Loucy (cell line): ENCODE measurements around the gene ILF3.

Source experiments
- EZH2phosphoT487 ChIP-seq: fragments of 200-600 bp; IDR thresholded peaks from 2 replicates; pipeline ENCODE4 v1.6.1; 2018; ENCODE audit warnings: antibody characterized with exemption, mild to moderate bottlenecking, moderate library complexity, borderline replicate concordance
- TF ChIP-seq, protein P1 (sequence below): fragments of 200-600 bp; sonication (generic); conservative IDR thresholded peaks from 2 replicates; pipeline ENCODE4 v1.5.1; 2014; ENCODE audit warnings: mild to moderate bottlenecking, antibody characterized with exemption, low read length

- TF ChIP-seq, protein P1, sequence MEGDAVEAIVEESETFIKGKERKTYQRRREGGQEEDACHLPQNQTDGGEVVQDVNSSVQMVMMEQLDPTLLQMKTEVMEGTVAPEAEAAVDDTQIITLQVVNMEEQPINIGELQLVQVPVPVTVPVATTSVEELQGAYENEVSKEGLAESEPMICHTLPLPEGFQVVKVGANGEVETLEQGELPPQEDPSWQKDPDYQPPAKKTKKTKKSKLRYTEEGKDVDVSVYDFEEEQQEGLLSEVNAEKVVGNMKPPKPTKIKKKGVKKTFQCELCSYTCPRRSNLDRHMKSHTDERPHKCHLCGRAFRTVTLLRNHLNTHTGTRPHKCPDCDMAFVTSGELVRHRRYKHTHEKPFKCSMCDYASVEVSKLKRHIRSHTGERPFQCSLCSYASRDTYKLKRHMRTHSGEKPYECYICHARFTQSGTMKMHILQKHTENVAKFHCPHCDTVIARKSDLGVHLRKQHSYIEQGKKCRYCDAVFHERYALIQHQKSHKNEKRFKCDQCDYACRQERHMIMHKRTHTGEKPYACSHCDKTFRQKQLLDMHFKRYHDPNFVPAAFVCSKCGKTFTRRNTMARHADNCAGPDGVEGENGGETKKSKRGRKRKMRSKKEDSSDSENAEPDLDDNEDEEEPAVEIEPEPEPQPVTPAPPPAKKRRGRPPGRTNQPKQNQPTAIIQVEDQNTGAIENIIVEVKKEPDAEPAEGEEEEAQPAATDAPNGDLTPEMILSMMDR: no peak
- no peak for TF ChIP-seq EZH2phosphoT487
Observed at GRCh38 chr19:10723591-10723990, 69.4 kb downstream of the ILF3 start.
